Common myeloid progenitor, CD34-positive (primary cell): Measurements from ENCODE around the gene TMPRSS3.

Experiments used
- CTCF ChIA-PET: fragments of 350-600 bp; sonication (Branson Sonifier 250); formaldehyde crosslinking; loops from one replicate; lab custom pipeline; 2021; ENCODE audit warnings: antibody characterized with exemption; lab: Charles Lee
- POLR2A ChIA-PET: fragments of 350-600 bp; sonication (Branson Sonifier 250); formaldehyde crosslinking; loops from one replicate; lab custom pipeline; 2021; ENCODE audit warnings: antibody characterized with exemption; lab: Charles Lee
- DNase-seq, 3 donors: peaks; one replicate each; pipeline versions ENCODE4 v3.0.0 to v3.0.0-alpha.2; 2013
- H3K27ac ChIP-seq, 2 experiments: 1 replicate in 1 of 2; 2 replicates in 1 of 2; pipeline ENCODE4 v1.7.0; 2013; ENCODE audit warnings: inconsistent platforms in 2 of 2, low read length in 2 of 2, mild to moderate bottlenecking in 2 of 2, low read depth in 1 of 2, moderate library complexity in 1 of 2; ENCODE audit not compliant: severe bottlenecking in 2 of 2, insufficient read depth in 1 of 2, poor library complexity in 1 of 2
- H3K27me3 ChIP-seq, 5 experiments: replicated peaks in 2 of 5; 1 replicate in 3 of 5; 2 replicates in 2 of 5; pipeline versions ENCODE4 v1.6.1 to v1.7.0; 2013; ENCODE audit warnings: low read length in 4 of 5, mild to moderate bottlenecking in 2 of 5, moderate library complexity in 2 of 5, inconsistent platforms in 1 of 5; ENCODE audit not compliant: insufficient read depth in 5 of 5, control insufficient read depth in 4 of 5
- H3K36me3 ChIP-seq, 4 experiments: 1 replicate in 2 of 4; 2 replicates in 2 of 4; pipeline versions ENCODE4 v1.6.1 to v1.7.0; 2013; ENCODE audit warnings: low read length in 3 of 4, control low read depth in 1 of 4, mild to moderate bottlenecking in 1 of 4; ENCODE audit not compliant: control insufficient read depth in 4 of 4, insufficient read depth in 4 of 4
- H3K4me1 ChIP-seq, 4 experiments: 1 replicate in 3 of 4; 2 replicates in 1 of 4; pipeline versions ENCODE4 v1.6.1 to v1.7.1; 2013; ENCODE audit warnings: low read length in 3 of 4, mild to moderate bottlenecking in 3 of 4, control low read depth in 1 of 4, inconsistent platforms in 1 of 4, moderate library complexity in 1 of 4; ENCODE audit not compliant: control insufficient read depth in 4 of 4, insufficient read depth in 4 of 4; ENCODE audit errors: control extremely low read depth in 1 of 4
- H3K4me3 ChIP-seq, 7 experiments: 1 replicate in 4 of 7; 2 replicates in 3 of 7; pipeline versions ENCODE4 v1.5.1 to v1.7.0; 2013; ENCODE audit warnings: mild to moderate bottlenecking in 7 of 7, low read length in 6 of 7, moderate library complexity in 6 of 7, inconsistent platforms in 2 of 7, low read depth in 2 of 7, control low read depth in 1 of 7; ENCODE audit not compliant: insufficient read depth in 4 of 7, control insufficient read depth in 1 of 7; ENCODE audit errors: extremely low read depth in 1 of 7
- H3K9me3 ChIP-seq, 5 experiments: 1 replicate in 4 of 5; 2 replicates in 1 of 5; pipeline versions ENCODE4 v1.6.1 to v1.7.1; 2013; ENCODE audit warnings: low read length in 4 of 5, mild to moderate bottlenecking in 2 of 5, inconsistent platforms in 1 of 5, low read depth in 1 of 5, moderate library complexity in 1 of 5; ENCODE audit not compliant: control insufficient read depth in 4 of 5, insufficient read depth in 2 of 5; ENCODE audit errors: control extremely low read depth in 1 of 5
- WGBS: methylation state at CpG from one replicate; pipeline ENCODE4 v1.1.5; 2013; ENCODE audit not compliant: insufficient coverage; 5-methylcytosine and 5-hydroxymethylcytosine counted together

The TMPRSS3 gene

GRCh38 chr21:42383331-42383730 lies 12.5 kb downstream of the TMPRSS3 start:
- Histone ChIP-seq H3K9me3 (peaks cover 2 to 17% (median 10%) of the 10 kb centered on the region in 5 experiments), H3K27me3 (no peaks in the 10 kb centered on the region), H3K4me1 (peaks cover 8 to 16% (median 11%) of the 10 kb centered on the region in 4 experiments), H3K4me3 (no peak overlapping the region), H3K27ac (no peak overlapping the region), H3K36me3 (no peaks in the 10 kb centered on the region)
- 84% methylated on average over 6 of the region's 6 CpGs for WGBS
- ChIA-PET CTCF (no interaction called here), POLR2A (no interaction called here)
- DNase-seq: no peak

GRCh38 chr21:42382915-42383314 lies 12.9 kb downstream of the TMPRSS3 start:
- H3K36me3 ChIP-seq: no peaks in the 10 kb centered on the region
- peaks cover 5 to 12% (median 10%) of the 10 kb centered on the region in 4 experiments for H3K4me1 ChIP-seq
- 98% methylated on average over 6 of the region's 6 CpGs for WGBS
- no peak for DNase-seq
- H3K27me3 ChIP-seq: no peaks in the 10 kb centered on the region
- H3K27ac ChIP-seq: no peak overlapping the region
- no peak overlapping the region for H3K4me3 ChIP-seq
- peaks cover 2 to 17% (median 10%) of the 10 kb centered on the region in 5 experiments for H3K9me3 ChIP-seq
- ChIA-PET POLR2A (interaction anchor here (0.6 kb wide), 1 partner anchor 760 kb away, joined by 3 read pairs; no protein-coding TSS in a partner anchor), CTCF (no interaction called here)

GRCh38 chr21:42381347-42381984 lies 14.4 kb downstream of the TMPRSS3 start:
- 83% methylated on average over 1 of the region's 1 CpG for WGBS
- Histone ChIP-seq H3K27me3 (peaks cover 0 to under 1% (median 0%) of the 10 kb centered on the region in 5 experiments), H3K36me3 (no peaks in the 10 kb centered on the region), H3K27ac (no peak overlapping the region), H3K4me1 (no peaks in the 10 kb centered on the region), H3K9me3 (peaks cover 2 to 17% (median 10%) of the 10 kb centered on the region in 5 experiments), H3K4me3 (no peak overlapping the region)
- DNase-seq: peak; percentile 24 to 52 (median 39)
- POLR2A ChIA-PET: no interaction called here
- CTCF ChIA-PET: interaction anchor here (0.7 to 1.4 kb wide), 4 partner anchors 8 to 20 kb away, joined by 3 to 5 read pairs (median 3); no protein-coding TSS in a partner anchor

- WGBS: 86% methylated on average over 16 of the region's 17 CpGs
These were observed 16.2 kb downstream of the TMPRSS3 start for GRCh38 chr21:42379426-42380215.

GRCh38 chr21:42378418-42378817 lies 17.4 kb downstream of the TMPRSS3 start:
- 85% methylated on average over 7 of the region's 8 CpGs for WGBS
- H3K27ac ChIP-seq: no peak overlapping the region
- no peaks in the 10 kb centered on the region for H3K4me1 ChIP-seq
- H3K4me3 ChIP-seq: no peak overlapping the region
- no peaks in the 10 kb centered on the region for H3K36me3 ChIP-seq
- CTCF ChIA-PET: no interaction called here
- POLR2A ChIA-PET: no interaction called here
- DNase-seq: no peak
- H3K9me3 ChIP-seq: peaks cover 2 to 17% (median 10%) of the 10 kb centered on the region in 5 experiments
- H3K27me3 ChIP-seq: peaks cover 0 to 3% (median 0%) of the 10 kb centered on the region in 5 experiments

More at GRCh38 chr21:42379426-42380215, 16.2 kb downstream of the TMPRSS3 start:
- DNase-seq: peak in 1 of 3 donors; percentile 38
- H3K4me1 ChIP-seq: no peaks in the 10 kb centered on the region
- H3K4me3 ChIP-seq: no peak overlapping the region
- H3K9me3 ChIP-seq: peaks cover 2 to 17% (median 10%) of the 10 kb centered on the region in 5 experiments
- ChIA-PET CTCF (no interaction called here), POLR2A (no interaction called here)
- H3K27me3 ChIP-seq: peaks cover 0 to 3% (median 0%) of the 10 kb centered on the region in 5 experiments
- H3K36me3 ChIP-seq: no peaks in the 10 kb centered on the region
- no peak overlapping the region for H3K27ac ChIP-seq

- H3K36me3 ChIP-seq: no peaks in the 10 kb centered on the region
- H3K4me1 ChIP-seq: no peaks in the 10 kb centered on the region
- peaks cover 0 to 3% (median 0%) of the 10 kb centered on the region in 5 experiments for H3K27me3 ChIP-seq
- DNase-seq: no peak
- ChIA-PET POLR2A (no interaction called here), CTCF (no interaction called here)
- no peak overlapping the region for H3K27ac ChIP-seq
- WGBS: no CpG with 5 or more reads among the region's 5 CpGs
- H3K4me3 ChIP-seq: no peak overlapping the region
- peaks cover 2 to 17% (median 10%) of the 10 kb centered on the region in 5 experiments for H3K9me3 ChIP-seq
These were observed 17.9 kb downstream of the TMPRSS3 start for GRCh38 chr21:42377951-42378340.
